Esophagus muscularis mucosa (tissue), 4 donors: ENCODE results near the gene SDK1.

Experiments used
- EP300 ChIP-seq: sonication (generic); formaldehyde crosslinking; IDR thresholded peaks from one replicate; pipeline ENCODE4 v1.6.1; 2017; ENCODE audit warnings: antibody characterized with exemption
- POLR2A ChIP-seq: fragments of 450-650 bp; IDR thresholded peaks from one replicate; pipeline ENCODE4 v1.6.1; 2017; ENCODE audit warnings: antibody characterized with exemption, moderate library complexity, mild to moderate bottlenecking, low read depth
- TF ChIP-seq, protein P1 (sequence below), 3 experiments: fragments of 200-600 bp in 2 of 3; fragments of 450-650 bp in 1 of 3; sonication (generic) in 2 of 3; IDR thresholded peaks; one replicate each; pipeline ENCODE4 v1.5.1; 2017 to 2019; ENCODE audit warnings: antibody characterized with exemption in 3 of 3, mild to moderate bottlenecking in 2 of 3, moderate library complexity in 1 of 3

DNA sequence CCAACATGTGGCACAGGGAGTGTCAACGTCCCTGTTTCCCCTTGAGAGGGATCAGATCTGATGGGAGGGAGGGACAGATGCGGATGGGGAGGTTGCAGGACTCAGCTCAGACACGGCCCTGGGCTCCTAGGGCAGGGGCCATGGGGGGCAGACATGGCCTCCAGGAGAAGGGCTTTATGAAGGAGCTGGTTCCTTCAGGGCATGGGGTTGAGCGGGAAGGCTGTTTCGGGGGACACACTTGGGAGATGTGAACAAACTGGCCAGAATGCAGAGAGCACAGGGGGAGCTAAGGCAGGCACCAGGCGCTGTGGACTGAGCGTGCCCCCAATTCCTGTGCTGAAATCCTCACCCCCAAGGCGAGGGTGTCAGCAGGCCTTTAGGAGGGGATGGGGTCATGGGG, 799.1 kb downstream of the SDK1 start:
- TF ChIP-seq, protein P1, sequence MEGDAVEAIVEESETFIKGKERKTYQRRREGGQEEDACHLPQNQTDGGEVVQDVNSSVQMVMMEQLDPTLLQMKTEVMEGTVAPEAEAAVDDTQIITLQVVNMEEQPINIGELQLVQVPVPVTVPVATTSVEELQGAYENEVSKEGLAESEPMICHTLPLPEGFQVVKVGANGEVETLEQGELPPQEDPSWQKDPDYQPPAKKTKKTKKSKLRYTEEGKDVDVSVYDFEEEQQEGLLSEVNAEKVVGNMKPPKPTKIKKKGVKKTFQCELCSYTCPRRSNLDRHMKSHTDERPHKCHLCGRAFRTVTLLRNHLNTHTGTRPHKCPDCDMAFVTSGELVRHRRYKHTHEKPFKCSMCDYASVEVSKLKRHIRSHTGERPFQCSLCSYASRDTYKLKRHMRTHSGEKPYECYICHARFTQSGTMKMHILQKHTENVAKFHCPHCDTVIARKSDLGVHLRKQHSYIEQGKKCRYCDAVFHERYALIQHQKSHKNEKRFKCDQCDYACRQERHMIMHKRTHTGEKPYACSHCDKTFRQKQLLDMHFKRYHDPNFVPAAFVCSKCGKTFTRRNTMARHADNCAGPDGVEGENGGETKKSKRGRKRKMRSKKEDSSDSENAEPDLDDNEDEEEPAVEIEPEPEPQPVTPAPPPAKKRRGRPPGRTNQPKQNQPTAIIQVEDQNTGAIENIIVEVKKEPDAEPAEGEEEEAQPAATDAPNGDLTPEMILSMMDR (IDR thresholded peaks at IDR 0.05), result no peak
- TF ChIP-seq EP300, result no peak
- no peak for TF ChIP-seq POLR2A
